HepG2 (cell line): ENCODE data around the gene RPL41. TPM values are rescaled to one million over a fixed set of nuclear protein-coding genes. Genes with fewer than 3 reads are reported as not detected.
A peak's percentile ranks its signal among the peaks of the same experiment; 100 is the strongest.

ENCODE experiments used
- ARNTL ChIP-seq: sonication (generic); formaldehyde crosslinking; IDR thresholded peaks from 2 replicates; pipeline ENCODE4 v1.4.0; 2020; ENCODE audit warnings: mild to moderate bottlenecking, missing genetic modification reagents
- ATRX ChIP-seq: sonication (generic); formaldehyde crosslinking; IDR thresholded peaks from 2 replicates; pipeline ENCODE4 v1.4.0; 2020; ENCODE audit warnings: missing genetic modification reagents, borderline replicate concordance
- CCAR2 ChIP-seq: fragments of 200-400 bp; formaldehyde crosslinking; optimal IDR thresholded peaks from 2 replicates; pipeline ENCODE3; 2018; ENCODE audit warnings: low read depth, mild to moderate bottlenecking, low read length, moderate library complexity
- EEA1 ChIP-seq: sonication (generic); formaldehyde crosslinking; IDR thresholded peaks from 2 replicates; pipeline ENCODE4 v1.5.1; 2020; ENCODE audit warnings: mild to moderate bottlenecking, missing genetic modification reagents, borderline replicate concordance
- EP300 ChIP-seq, 3 experiments: sonication (generic) in 1 of 3; formaldehyde crosslinking in 1 of 3; IDR thresholded peaks; 2 replicates each; pipeline versions ENCODE4 v1.5.1 to v1.6.1; 2011 to 2020; ENCODE audit warnings: low read depth in 2 of 3, low read length in 2 of 3, borderline replicate concordance in 1 of 3, improper control_type of control experiment in 1 of 3, mild to moderate bottlenecking in 1 of 3, missing genetic modification reagents in 1 of 3, moderate library complexity in 1 of 3
- FOXA3 ChIP-seq: IDR thresholded peaks from 2 replicates; pipeline ENCODE4 v1.6.1; 2016; ENCODE audit warnings: missing genetic modification reagents, missing compliant biosample characterization
- HNF4A ChIP-seq: sonication (generic); formaldehyde crosslinking; IDR thresholded peaks from 2 replicates; pipeline ENCODE4 v1.4.0; 2020; ENCODE audit warnings: missing genetic modification reagents
- HNRNPK ChIP-seq: fragments of 200-400 bp; formaldehyde crosslinking; IDR thresholded peaks from 2 replicates; pipeline ENCODE4 v1.6.1; 2018; ENCODE audit warnings: low read length, low read depth, moderate library complexity, mild to moderate bottlenecking; ENCODE audit not compliant: poor library complexity, severe bottlenecking
- LCORL ChIP-seq, 2 experiments: fragments of 450-650 bp in 1 of 2; sonication (generic) in 1 of 2; formaldehyde crosslinking in 1 of 2; IDR thresholded peaks; 2 replicates each; pipeline versions ENCODE4 v1.5.0 to v1.6.1; 2017 to 2020; ENCODE audit warnings: antibody characterized with exemption in 1 of 2, missing genetic modification reagents in 1 of 2
- MAFK ChIP-seq, 2 experiments: IDR thresholded peaks in 1 of 2; conservative IDR thresholded peaks in 1 of 2; 2 replicates each; pipeline ENCODE4 v1.6.1; 2011; ENCODE audit warnings: improper control_type of control experiment in 2 of 2, low read length in 2 of 2
- MBNL3 ChIP-seq: fragments of 250-450 bp; sonication (Bioruptor Pico); conservative IDR thresholded peaks from 2 replicates; pipeline ENCODE4 v1.8.0; 2022; ENCODE audit warnings: mild to moderate bottlenecking, inconsistent platforms
- MLLT10 ChIP-seq: sonication (generic); formaldehyde crosslinking; IDR thresholded peaks from 2 replicates; pipeline ENCODE4 v1.4.0; 2020; ENCODE audit warnings: missing genetic modification reagents
- RAD21 ChIP-seq: fragments of 450-650 bp; formaldehyde crosslinking; IDR thresholded peaks from 2 replicates; pipeline ENCODE4 v1.5.0; 2020; ENCODE audit warnings: mild to moderate bottlenecking
- RBAK ChIP-seq: sonication (generic); formaldehyde crosslinking; IDR thresholded peaks from 2 replicates; pipeline ENCODE4 v1.5.1; 2020; ENCODE audit warnings: mild to moderate bottlenecking, missing genetic modification reagents
- SIX1 ChIP-seq: sonication (generic); formaldehyde crosslinking; IDR thresholded peaks from 2 replicates; pipeline ENCODE4 v1.4.0; 2020; ENCODE audit warnings: missing genetic modification reagents, borderline replicate concordance
- SMC3 ChIP-seq: IDR thresholded peaks from 2 replicates; pipeline ENCODE4 v1.6.1; 2011; ENCODE audit warnings: low read length, improper control_type of control experiment
- SNAI1 ChIP-seq: sonication (generic); formaldehyde crosslinking; IDR thresholded peaks from 2 replicates; pipeline ENCODE4 v1.5.0; 2020; ENCODE audit warnings: mild to moderate bottlenecking, missing genetic modification reagents, borderline replicate concordance
- THAP11 ChIP-seq: IDR thresholded peaks from 2 replicates; pipeline ENCODE4 v1.6.1; 2016; ENCODE audit warnings: missing biosample characterization, missing genetic modification reagents
- ZBTB20 ChIP-seq: sonication (generic); formaldehyde crosslinking; IDR thresholded peaks from 2 replicates; pipeline ENCODE4 v1.8.1; 2023; ENCODE audit warnings: missing genetic modification reagents, low read depth, mild to moderate bottlenecking, borderline replicate concordance
- ZFP82 ChIP-seq: sonication (generic); formaldehyde crosslinking; IDR thresholded peaks from 2 replicates; pipeline ENCODE4 v1.5.1; 2020; ENCODE audit warnings: mild to moderate bottlenecking, missing genetic modification reagents, borderline replicate concordance
- ZNF30 ChIP-seq: sonication (generic); formaldehyde crosslinking; IDR thresholded peaks from 2 replicates; pipeline ENCODE4 v1.5.0; 2020; ENCODE audit warnings: mild to moderate bottlenecking, missing genetic modification reagents
- ZNF317 ChIP-seq: sonication (generic); formaldehyde crosslinking; IDR thresholded peaks from 2 replicates; pipeline ENCODE4 v1.5.0; 2020; ENCODE audit warnings: mild to moderate bottlenecking, missing genetic modification reagents
- ZNF343 ChIP-seq: sonication (generic); formaldehyde crosslinking; IDR thresholded peaks from 2 replicates; pipeline ENCODE4 v1.4.0; 2020; ENCODE audit warnings: mild to moderate bottlenecking, missing genetic modification reagents
- ZNF562 ChIP-seq: sonication (generic); formaldehyde crosslinking; IDR thresholded peaks from 2 replicates; pipeline ENCODE4 v1.8.0; 2022; ENCODE audit warnings: missing genetic modification reagents, borderline replicate concordance
- ZNF737 ChIP-seq: sonication (generic); formaldehyde crosslinking; IDR thresholded peaks from 2 replicates; pipeline ENCODE4 v1.5.0; 2020; ENCODE audit warnings: missing genetic modification reagents, mild to moderate bottlenecking, borderline replicate concordance
- polyA plus RNA-seq, 8 experiments: library from polyadenylated mRNA; depleted of rRNA in 3 of 8; stranded (reverse) in 7 of 8; unstranded in 1 of 8; fragments of >200 nt; fragmentation: Illumina TruSeq in 4 of 8; extraction: Trizol in 4 of 8; gene quantifications; 2 replicates each; pipeline versions ENCODE4 v1.2.1 to v1.2.3, GENCODE V29; 2011 to 2016; ENCODE audit warnings: low read depth in 4 of 8, missing spikeins in 1 of 8, mixed read lengths in 1 of 8; ENCODE audit not compliant: insufficient read depth in 1 of 8
- total RNA-seq, 5 experiments: library from RNA; depleted of rRNA; stranded (reverse); fragments of >200 nt; fragmentation: Illumina TruSeq; extraction: Trizol; gene quantifications; 2 replicates each; pipeline ENCODE4 v1.2.3, GENCODE V29; 2016; ENCODE audit warnings: low read depth in 1 of 5
- TF ChIP-seq, protein P1 (sequence below): sonication (generic); formaldehyde crosslinking; IDR thresholded peaks from 2 replicates; pipeline ENCODE4 v1.8.1; 2023; ENCODE audit warnings: mild to moderate bottlenecking, missing genetic modification reagents, borderline replicate concordance
- TF ChIP-seq, protein P2 (sequence below): sonication (generic); formaldehyde crosslinking; IDR thresholded peaks from 2 replicates; pipeline ENCODE4 v1.5.1; 2020; ENCODE audit warnings: missing genetic modification reagents, mild to moderate bottlenecking, borderline replicate concordance
- TF ChIP-seq, protein P3 (sequence below): sonication (generic); formaldehyde crosslinking; IDR thresholded peaks from 2 replicates; pipeline ENCODE4 v1.5.0; 2020; ENCODE audit warnings: mild to moderate bottlenecking, missing genetic modification reagents, moderate library complexity

Gene RPL41
- total and polyA plus RNA-seq, 2 of the 13 experiments (the other 11 are each of a cell fraction or from before 2014, with no cell fraction given): 4,012 to 7,670 TPM

DNA sequence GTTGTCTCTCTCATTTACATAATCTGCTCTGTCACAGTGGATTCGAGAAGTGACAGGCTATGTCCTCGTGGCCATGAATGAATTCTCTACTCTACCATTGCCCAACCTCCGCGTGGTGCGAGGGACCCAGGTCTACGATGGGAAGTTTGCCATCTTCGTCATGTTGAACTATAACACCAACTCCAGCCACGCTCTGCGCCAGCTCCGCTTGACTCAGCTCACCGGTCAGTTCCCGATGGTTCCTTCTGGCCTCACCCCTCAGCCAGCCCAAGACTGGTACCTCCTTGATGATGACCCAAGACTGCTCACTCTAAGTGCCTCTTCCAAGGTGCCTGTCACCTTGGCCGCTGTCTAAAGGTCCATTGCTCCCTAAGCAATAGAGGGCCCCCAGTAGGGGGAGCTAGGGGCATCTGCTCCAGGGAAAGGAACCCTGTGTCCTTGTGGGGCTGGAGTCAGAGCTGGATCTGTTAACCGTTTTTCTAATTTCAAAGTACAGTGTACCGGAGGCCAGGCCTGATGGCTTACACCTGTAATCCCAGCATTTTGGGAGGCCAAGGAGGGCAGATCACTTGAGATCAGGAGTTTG lies 31.4 kb upstream of the RPL41 start (continued):
- TF ChIP-seq SNAI1 (CRISPR knock-in tag): no peak
- TF ChIP-seq ATRX (CRISPR knock-in tag): no peak
- no peak for TF ChIP-seq MLLT10 (CRISPR knock-in tag)
- no peak for TF ChIP-seq ZNF317 (CRISPR knock-in tag)
- no peak for TF ChIP-seq CCAR2
- TF ChIP-seq RAD21 (CRISPR knock-in tag): 0 out of 2 replicates have a peak, but pooled peaks have one; percentile 16
- 0 out of 2 replicates have a peak, but pooled peaks have one; percentile 15 for TF ChIP-seq THAP11
- TF ChIP-seq SMC3: peak; percentile 35; the same call in 1 of the 2 replicates
- TF ChIP-seq MAFK (conservative IDR thresholded peaks at IDR 0.05 in 1 of 2, IDR thresholded peaks at IDR 0.05 in 1 of 2; ENCODE audit: low read length in 2 of 2): no peak
- TF ChIP-seq ZFP82 (CRISPR knock-in tag): no peak
- TF ChIP-seq HNRNPK: no peak
- no peak for TF ChIP-seq ZNF737
- TF ChIP-seq ARNTL (CRISPR knock-in tag): no peak
- TF ChIP-seq, protein P1, sequence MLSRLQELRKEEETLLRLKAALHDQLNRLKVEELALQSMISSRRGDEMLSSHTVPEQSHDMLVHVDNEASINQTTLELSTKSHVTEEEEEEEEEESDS (CRISPR knock-in tag): no peak
- no peak for TF ChIP-seq MBNL3 (CRISPR knock-in tag)
- no peak for TF ChIP-seq EEA1
- TF ChIP-seq EP300 (IDR thresholded peaks at IDR 0.05; ENCODE audit: low read depth in 2 of 2, low read length in 2 of 2): no peak
- TF ChIP-seq EP300 (CRISPR knock-in tag; IDR thresholded peaks at IDR 0.05; ENCODE audit: borderline replicate concordance): no peak
- no peak for TF ChIP-seq LCORL (IDR thresholded peaks at IDR 0.05)
- TF ChIP-seq LCORL (CRISPR knock-in tag; IDR thresholded peaks at IDR 0.05): no peak
- no peak for TF ChIP-seq ZNF343 (CRISPR knock-in tag)
- TF ChIP-seq RBAK (CRISPR knock-in tag): no peak
- TF ChIP-seq, protein P2, sequence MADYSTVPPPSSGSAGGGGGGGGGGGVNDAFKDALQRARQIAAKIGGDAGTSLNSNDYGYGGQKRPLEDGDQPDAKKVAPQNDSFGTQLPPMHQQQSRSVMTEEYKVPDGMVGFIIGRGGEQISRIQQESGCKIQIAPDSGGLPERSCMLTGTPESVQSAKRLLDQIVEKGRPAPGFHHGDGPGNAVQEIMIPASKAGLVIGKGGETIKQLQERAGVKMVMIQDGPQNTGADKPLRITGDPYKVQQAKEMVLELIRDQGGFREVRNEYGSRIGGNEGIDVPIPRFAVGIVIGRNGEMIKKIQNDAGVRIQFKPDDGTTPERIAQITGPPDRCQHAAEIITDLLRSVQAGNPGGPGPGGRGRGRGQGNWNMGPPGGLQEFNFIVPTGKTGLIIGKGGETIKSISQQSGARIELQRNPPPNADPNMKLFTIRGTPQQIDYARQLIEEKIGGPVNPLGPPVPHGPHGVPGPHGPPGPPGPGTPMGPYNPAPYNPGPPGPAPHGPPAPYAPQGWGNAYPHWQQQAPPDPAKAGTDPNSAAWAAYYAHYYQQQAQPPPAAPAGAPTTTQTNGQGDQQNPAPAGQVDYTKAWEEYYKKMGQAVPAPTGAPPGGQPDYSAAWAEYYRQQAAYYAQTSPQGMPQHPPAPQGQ (CRISPR knock-in tag): no peak
- peak; percentile 40; the same call in 1 of the 2 replicates for TF ChIP-seq HNF4A
- no peak for TF ChIP-seq SIX1 (CRISPR knock-in tag)
- TF ChIP-seq FOXA3: no peak
- TF ChIP-seq ZNF562: no peak
- TF ChIP-seq ZBTB20: no peak
- TF ChIP-seq, protein P3, sequence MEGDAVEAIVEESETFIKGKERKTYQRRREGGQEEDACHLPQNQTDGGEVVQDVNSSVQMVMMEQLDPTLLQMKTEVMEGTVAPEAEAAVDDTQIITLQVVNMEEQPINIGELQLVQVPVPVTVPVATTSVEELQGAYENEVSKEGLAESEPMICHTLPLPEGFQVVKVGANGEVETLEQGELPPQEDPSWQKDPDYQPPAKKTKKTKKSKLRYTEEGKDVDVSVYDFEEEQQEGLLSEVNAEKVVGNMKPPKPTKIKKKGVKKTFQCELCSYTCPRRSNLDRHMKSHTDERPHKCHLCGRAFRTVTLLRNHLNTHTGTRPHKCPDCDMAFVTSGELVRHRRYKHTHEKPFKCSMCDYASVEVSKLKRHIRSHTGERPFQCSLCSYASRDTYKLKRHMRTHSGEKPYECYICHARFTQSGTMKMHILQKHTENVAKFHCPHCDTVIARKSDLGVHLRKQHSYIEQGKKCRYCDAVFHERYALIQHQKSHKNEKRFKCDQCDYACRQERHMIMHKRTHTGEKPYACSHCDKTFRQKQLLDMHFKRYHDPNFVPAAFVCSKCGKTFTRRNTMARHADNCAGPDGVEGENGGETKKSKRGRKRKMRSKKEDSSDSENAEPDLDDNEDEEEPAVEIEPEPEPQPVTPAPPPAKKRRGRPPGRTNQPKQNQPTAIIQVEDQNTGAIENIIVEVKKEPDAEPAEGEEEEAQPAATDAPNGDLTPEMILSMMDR: peak; percentile 62
- TF ChIP-seq ZNF30 (CRISPR knock-in tag): no peak
